GM13976 (cell line): Measurements from ENCODE around the gene TTLL9.

Experiments
- DNase-seq: peaks from one replicate; pipeline ENCODE4 v3.0.0; 2012; ENCODE audit warnings: low spot score
- CTCF ChIP-seq: IDR thresholded peaks from 2 replicates; pipeline ENCODE4 v1.5.1; 2012; ENCODE audit warnings: borderline replicate concordance, mild to moderate bottlenecking; ENCODE audit not compliant: insufficient read depth; ENCODE audit errors: extremely low read depth, missing control alignments, control extremely low read depth
- in situ Hi-C: fragments of 300-500 bp; cut with MboI; formaldehyde crosslinking; loops from one replicate; pipeline ENCODE4 v1.12.0; 2022; ENCODE audit warnings: low sequenced_read_pairs, mixed read lengths, inconsistent platforms; ENCODE audit not compliant: unreplicated experiment

The TTLL9 gene

GRCh38 chr20:31846793-31847138 lies 23.7 kb upstream of the TTLL9 start:
- DNase-seq: no peak
- in situ Hi-C loops: loop anchor here (25.0 kb wide), 1 partner anchor 816 kb away; the partner anchor contains the start of gene C20orf203
- no peak for TF ChIP-seq CTCF

GRCh38 chr20:31848088-31848999 lies 22.1 kb upstream of the TTLL9 start:
- TF ChIP-seq CTCF: no peak
- in situ Hi-C loops: loop anchor here (25.0 kb wide), 1 partner anchor 814 kb away; the partner anchor contains the start of gene C20orf203
- no peak for DNase-seq

GRCh38 chr20:31849306-31849930 lies 21.0 kb upstream of the TTLL9 start:
- in situ Hi-C loops: loop anchor here (25.0 kb wide), 1 partner anchor 813 kb away; the partner anchor contains the start of gene C20orf203
- no peak for TF ChIP-seq CTCF
- no peak for DNase-seq

GRCh38 chr20:31851240-31851955 lies 19.0 kb upstream of the TTLL9 start:
- TF ChIP-seq CTCF: no peak
- in situ Hi-C loops: loop anchor here (10.0 kb wide), 1 partner anchor 103 kb away; the partner anchor contains the start of gene PDRG1
- no peak for DNase-seq

GRCh38 chr20:31853481-31853880 lies 17.0 kb upstream of the TTLL9 start:
- no peak for DNase-seq
- TF ChIP-seq CTCF: no peak
- in situ Hi-C loops: loop anchor here (10.0 kb wide), 1 partner anchor 101 kb away; the partner anchor contains the start of gene PDRG1

GRCh38 chr20:31856516-31856915 lies 13.9 kb upstream of the TTLL9 start:
- DNase-seq: no peak
- in situ Hi-C loops: loop anchor here (10.0 kb wide), 1 partner anchor 98 kb away; the partner anchor contains the start of gene PDRG1
- TF ChIP-seq CTCF: no peak
